ENCODE measurements around the gene HYAL2. TPM values are rescaled to one million over a fixed set of nuclear protein-coding genes. Genes with fewer than 3 reads are reported as not detected.
A peak's percentile ranks its signal among the peaks of the same experiment; 100 is the strongest.

The HYAL2 gene
- total and polyA plus RNA-seq, 2 of the 8 experiments (the other 6 are each of a cell fraction or from before 2014, with no cell fraction given) = 51.9 to 176 TPM

GRCh38 chr3:50341996-50342650, 19.6 kb upstream of the HYAL2 start:
- FAIRE-seq (no peak), DNase-seq (ENCODE audit: low read depth in 1 of 2, low spot score in 2 of 2) (no peak)
- no peaks in the 10 kb centered on the region for H3K79me1 ChIP-seq (ENCODE audit: low read depth, low read length)
- H2BK12ac ChIP-seq (ENCODE audit: low read depth, low read length) = peak overlapping the region; percentile 68; the same call in 1 of the 2 replicates
- no peaks in the 10 kb centered on the region for H3K9me3 ChIP-seq (ENCODE audit: insufficient read depth in 2 of 2, low read depth in 1 of 2, low read length in 1 of 2)
- no peak overlapping the region for H3K4ac ChIP-seq (replicated peaks; ENCODE audit: insufficient read length, low read depth, low read length)
- ChIA-PET CTCF (ENCODE audit: partially characterized antibody) (interaction anchor here (0.6 to 10.0 kb wide), 13 partner anchors 12 to 209 kb away, joined by 3 to 84 read pairs (median 4); no protein-coding TSS in a partner anchor), POLR2A (ENCODE audit: partially characterized antibody) (interaction anchor here (1.5 to 3.3 kb wide), 2 partner anchors 11 to 13 kb away, joined by 3 to 17 read pairs; partner anchors contain the start of gene TUSC2)
- H4K20me1 ChIP-seq (replicated peaks in 1 of 2; ENCODE audit: control insufficient read depth in 1 of 2, insufficient read depth in 2 of 2, low read length in 2 of 2) = peaks cover 0 to 3% of the 10 kb centered on the region in 2 experiments
- WGBS, 2 experiments (ENCODE audit: extremely low coverage in 1 of 2, insufficient coverage in 1 of 2, insufficient read length in 1 of 2, insufficient replicate concordance in 2 of 2, low coverage in 1 of 2, low lambda C conversion rate in 2 of 2, missing lambda C conversion rate in 1 of 2) = 93% methylated on average over 12 of the region's 13 CpGs; no CpG with 5 or more reads in 1 of the 2 experiments
- H3K27ac ChIP-seq (ENCODE audit: low read depth, low read length) = no peak overlapping the region
- H3K23me2 ChIP-seq (ENCODE audit: low read depth, low read length) = peaks cover 19% of the 10 kb centered on the region; the same call in 1 of the 2 replicates
- no peak overlapping the region for H2BK5ac ChIP-seq (ENCODE audit: low read depth, low read length)
- TF ChIP-seq RBBP5 (IDR thresholded peaks at IDR 0.05; ENCODE audit: borderline replicate concordance, low read depth, low read length) = no peak
- no peak overlapping the region for H2BK120ac ChIP-seq (replicated peaks; ENCODE audit: low read depth, low read length)
- no peak overlapping the region for H4K5ac ChIP-seq (ENCODE audit: insufficient read length, low read depth, low read length)
- H3K27me3 ChIP-seq (replicated peaks in 1 of 4; ENCODE audit: control insufficient read depth in 3 of 4, extremely low read depth in 1 of 4, insufficient read depth in 3 of 4, low read length in 3 of 4) = peaks cover 23 to 70% (median 56%) of the 10 kb centered on the region in 4 experiments
- no peak overlapping the region for H3K4me3 ChIP-seq (ENCODE audit: extremely low read depth in 1 of 4, insufficient read depth in 2 of 4, low read depth in 3 of 4, low read length in 4 of 4)
- H4K91ac ChIP-seq (replicated peaks; ENCODE audit: insufficient read length, low read length) = no peak overlapping the region
- H3K14ac ChIP-seq (ENCODE audit: insufficient read length) = no peak overlapping the region
- H3K4me2 ChIP-seq (ENCODE audit: insufficient read depth in 1 of 2, low read depth in 2 of 2, low read length in 2 of 2) = no peak overlapping the region
- no peak overlapping the region for H3K56ac ChIP-seq (replicated peaks; ENCODE audit: insufficient read length, low read depth, low read length)
- no peak overlapping the region for H3K23ac ChIP-seq (ENCODE audit: insufficient read length)
- peaks cover 0 to 19% (median 14%) of the 10 kb centered on the region in 4 experiments; a peak in 5 of 7 replicates for H3K4me1 ChIP-seq (replicated peaks in 1 of 4; ENCODE audit: control insufficient read depth in 3 of 4, insufficient read depth in 4 of 4, low read length in 3 of 4)
- no peak overlapping the region for H4K8ac ChIP-seq (ENCODE audit: extremely low read depth, insufficient read depth, low read length)
- no peaks in the 10 kb centered on the region for H3K36me3 ChIP-seq (ENCODE audit: control insufficient read depth in 2 of 4, insufficient read depth in 4 of 4, low read length in 3 of 4)
- H2AK5ac ChIP-seq (ENCODE audit: low read depth, low read length) = no peak overlapping the region
- H2BK20ac ChIP-seq (ENCODE audit: low read length) = 0 out of 2 replicates have a peak overlapping the region, but pooled peaks have one; percentile 21
- H2AFZ ChIP-seq (ENCODE audit: low read length) = no peak overlapping the region
- H3K79me2 ChIP-seq (ENCODE audit: control insufficient read depth in 1 of 2, insufficient read depth in 2 of 2, low read length in 2 of 2) = no peaks in the 10 kb centered on the region
- H2BK15ac ChIP-seq (ENCODE audit: low read length) = peak overlapping the region; percentile 72; the same call in 1 of the 2 replicates
- no peak overlapping the region for H3K9ac ChIP-seq (replicated peaks in 1 of 4; ENCODE audit: extremely low read depth in 1 of 4, low read depth in 3 of 4, low read length in 3 of 4)
- H3K18ac ChIP-seq (ENCODE audit: extremely low read depth, low read length) = no peak overlapping the region
